ENCODE results near the gene LPP.

DNA sequence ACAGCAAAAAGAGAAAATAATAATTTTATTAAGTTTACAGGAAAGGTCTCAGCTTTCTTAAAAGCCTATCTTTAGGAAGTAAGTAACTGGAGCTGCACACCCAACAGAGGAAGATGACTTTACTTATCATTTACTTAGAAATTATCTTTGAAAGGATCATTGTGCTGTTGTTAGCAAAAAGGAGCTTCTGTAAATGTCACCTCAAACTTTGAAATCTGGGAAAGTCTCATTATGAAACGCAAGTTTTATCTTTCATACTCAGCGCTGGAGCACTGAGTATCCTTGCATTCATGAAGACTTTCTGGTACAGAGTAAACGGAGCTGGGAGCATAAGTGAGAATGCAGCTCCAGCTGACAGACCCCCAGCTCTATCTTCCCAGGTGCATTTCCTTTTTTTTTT is 526.6 kb downstream of the LPP start:
- no peak for TF ChIP-seq EZH2 (IDR thresholded peaks at IDR 0.05)
- TF ChIP-seq POLR2AphosphoS5 (IDR thresholded peaks at IDR 0.05; ENCODE audit: borderline replicate concordance, low read depth, low read length), result no peak

Measured in SK-N-MC (cell line).